CD4-positive, CD25-positive, alpha-beta regulatory T cell (primary cell): Measurements from ENCODE around the gene NTMT1. TPM values are rescaled to one million over a fixed set of nuclear protein-coding genes. Genes with fewer than 3 reads are reported as not detected.
A peak's percentile ranks its signal among the peaks of the same experiment; 100 is the strongest.
"Not testable (repeated sequence)": the region's sequence is repeated elsewhere in the genome, so short reads cannot be mapped to it uniquely, and the experiment has no call there.

Source experiments
- ATAC-seq, 2 donors: fragments of 150-1000 bp; cut with Tn5 transposase; one replicate each; pipeline ENCODE4 v1.10.0; 2021; ENCODE audit warnings: low read depth in 2 of 2, moderate number of reproducible peaks in 2 of 2, moderate library complexity in 1 of 2
- DNase-seq, 3 donors: peaks; one replicate each; pipeline versions ENCODE4 v3.0.0 to v3.0.0-alpha.2; 2012 to 2022; ENCODE audit warnings: mixed read lengths in 1 of 3
- H3K27ac ChIP-seq: one replicate; pipeline ENCODE4 v1.7.0; 2013; ENCODE audit warnings: mild to moderate bottlenecking, low read length; ENCODE audit not compliant: insufficient read depth, poor library complexity, severe bottlenecking
- H3K27me3 ChIP-seq: one replicate; pipeline ENCODE4 v1.7.0; 2013; ENCODE audit warnings: low read length; ENCODE audit not compliant: control insufficient read depth, insufficient read depth
- H3K36me3 ChIP-seq: one replicate; pipeline ENCODE4 v1.7.0; 2013; ENCODE audit warnings: mild to moderate bottlenecking, low read length, moderate library complexity; ENCODE audit not compliant: control insufficient read depth, insufficient read depth
- H3K4me1 ChIP-seq: 2 replicates; pipeline ENCODE4 v1.7.0; 2013; ENCODE audit warnings: mild to moderate bottlenecking, low read length; ENCODE audit not compliant: insufficient read depth, control insufficient read depth, poor library complexity, severe bottlenecking
- H3K4me3 ChIP-seq: one replicate; pipeline ENCODE4 v1.7.0; 2013; ENCODE audit warnings: low read depth, mild to moderate bottlenecking, low read length, moderate library complexity
- H3K9me3 ChIP-seq, 2 experiments: 1 replicate in 1 of 2; 2 replicates in 1 of 2; pipeline ENCODE4 v1.7.0; 2013; ENCODE audit warnings: low read length in 2 of 2, mild to moderate bottlenecking in 1 of 2, moderate library complexity in 1 of 2; ENCODE audit not compliant: control insufficient read depth in 2 of 2
- H3K27ac Mint-ChIP-seq, 3 donors: one replicate each; pipeline ENCODE4 v1.8.0; 2020 to 2022; ENCODE audit warnings: mild to moderate bottlenecking in 3 of 3, mixed read lengths in 3 of 3, moderate library complexity in 2 of 3
- H3K27me3 Mint-ChIP-seq: one replicate; pipeline ENCODE4 v1.8.0; 2022; ENCODE audit warnings: mild to moderate bottlenecking, mixed read lengths
- H3K36me3 Mint-ChIP-seq: one replicate; pipeline ENCODE4 v1.8.0; 2020; ENCODE audit warnings: mixed read lengths
- H3K4me1 Mint-ChIP-seq, 4 donors: one replicate each; pipeline ENCODE4 v1.8.0; 2020 to 2022; ENCODE audit warnings: mixed read lengths in 4 of 4, mild to moderate bottlenecking in 1 of 4
- H3K4me3 Mint-ChIP-seq, 4 donors: one replicate each; pipeline ENCODE4 v1.8.0; 2020 to 2022; ENCODE audit warnings: mild to moderate bottlenecking in 4 of 4, mixed read lengths in 4 of 4, moderate library complexity in 3 of 4
- H3K9me3 Mint-ChIP-seq, 7 donors: one replicate each; pipeline ENCODE4 v1.8.0; 2020 to 2022; ENCODE audit warnings: mixed read lengths in 7 of 7, mild to moderate bottlenecking in 3 of 7, moderate library complexity in 2 of 7
- polyA plus RNA-seq, 4 donors: library from polyadenylated mRNA; unstranded; fragments of 300-500 nt; fragmentation: Illumina TruSeq; gene quantifications; one replicate each; pipeline ENCODE4 v1.2.3, GENCODE V29; 2021
- total RNA-seq: library from RNA; stranded (reverse); gene quantifications from one replicate; pipeline ENCODE4 v1.2.3, GENCODE V29; 2022

NTMT1 gene
- total and polyA plus RNA-seq, 5 donors from 2014 or later: 37.4 to 56.7 (median 52.0) TPM

- no peak overlapping the region for H3K4me3 Mint-ChIP-seq
- no peaks in the 10 kb centered on the region for H3K36me3 Mint-ChIP-seq
- no peaks in the 10 kb centered on the region for H3K36me3 ChIP-seq
- peaks cover 8% of the 10 kb centered on the region for H3K27me3 Mint-ChIP-seq
- DNase-seq: no peak
- no peaks in the 10 kb centered on the region for H3K4me1 ChIP-seq
- no peaks in the 10 kb centered on the region for H3K4me1 Mint-ChIP-seq
- no peak overlapping the region for H3K4me3 ChIP-seq
- H3K27me3 ChIP-seq: no peaks in the 10 kb centered on the region
- H3K27ac ChIP-seq: no peak overlapping the region
- no peak for ATAC-seq
- no peaks in the 10 kb centered on the region for H3K9me3 Mint-ChIP-seq
- no peaks in the 10 kb centered on the region for H3K9me3 ChIP-seq
- no peak overlapping the region for H3K27ac Mint-ChIP-seq
Measured at GRCh38 chr9:129655696-129656095, 29.7 kb downstream of the NTMT1 start.

- H3K27ac Mint-ChIP-seq: no peak overlapping the region
Measured at GRCh38 chr9:129656795-129657390, 30.9 kb downstream of the NTMT1 start.

GRCh38 chr9:129661029-129661428, 35.1 kb downstream of the NTMT1 start:
- peaks cover 0 to 2% (median 0%) of the 10 kb centered on the region in 7 donors for H3K9me3 Mint-ChIP-seq
- no peaks in the 10 kb centered on the region for H3K9me3 ChIP-seq
- DNase-seq: no peak
- no peaks in the 10 kb centered on the region for H3K27me3 ChIP-seq
- no peaks in the 10 kb centered on the region for H3K36me3 ChIP-seq
- H3K27ac Mint-ChIP-seq: peak overlapping the region in 1 of 3 donors; percentile 13
- no peak overlapping the region for H3K27ac ChIP-seq
- no peak for ATAC-seq
- H3K4me3 ChIP-seq: no peak overlapping the region
- H3K4me1 Mint-ChIP-seq: peaks cover 0 to 4% (median 0%) of the 10 kb centered on the region in 4 donors
- H3K27me3 Mint-ChIP-seq: peaks cover 31% of the 10 kb centered on the region
- H3K4me3 Mint-ChIP-seq: no peak overlapping the region
- H3K4me1 ChIP-seq: peaks cover 9% of the 10 kb centered on the region
- H3K36me3 Mint-ChIP-seq: no peaks in the 10 kb centered on the region

More at GRCh38 chr9:129656795-129657390, 30.9 kb downstream of the NTMT1 start:
- H3K9me3 Mint-ChIP-seq: no peaks in the 10 kb centered on the region
- H3K27ac ChIP-seq: no peak overlapping the region
- no peak overlapping the region for H3K4me3 Mint-ChIP-seq
- no peaks in the 10 kb centered on the region for H3K4me1 Mint-ChIP-seq
- no peaks in the 10 kb centered on the region for H3K27me3 ChIP-seq
- H3K4me1 ChIP-seq: no peaks in the 10 kb centered on the region
- no peaks in the 10 kb centered on the region for H3K36me3 ChIP-seq
- no peaks in the 10 kb centered on the region for H3K36me3 Mint-ChIP-seq
- H3K4me3 ChIP-seq: no peak overlapping the region
- H3K27me3 Mint-ChIP-seq: peaks cover 9% of the 10 kb centered on the region
- DNase-seq: no peak
- no peak for ATAC-seq
- no peaks in the 10 kb centered on the region for H3K9me3 ChIP-seq

DNA sequence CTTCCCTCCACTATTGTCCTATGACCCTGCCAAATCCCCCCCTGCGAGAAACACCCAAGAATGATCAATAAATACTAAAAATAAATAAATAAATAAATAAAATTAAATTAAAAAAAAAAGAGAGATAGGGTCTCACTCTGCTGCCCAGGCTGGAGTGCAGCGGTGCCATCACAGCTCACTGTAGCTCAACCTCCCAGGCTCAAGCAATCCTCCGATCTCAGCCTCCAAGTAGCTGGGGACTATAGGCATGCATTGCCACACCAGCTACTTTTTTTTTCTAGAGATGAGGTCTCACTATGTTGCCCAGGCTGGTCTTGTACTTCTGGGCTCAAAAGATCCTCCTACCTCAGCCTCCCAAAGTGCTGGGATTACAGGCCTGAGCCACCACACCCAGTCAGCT, 36.3 kb downstream of the NTMT1 start:
- not testable (repeated sequence) for H3K9me3 ChIP-seq, H3K27ac ChIP-seq, H3K36me3 Mint-ChIP-seq, H3K4me3 ChIP-seq, DNase-seq, H3K4me3 Mint-ChIP-seq, H3K9me3 Mint-ChIP-seq, ATAC-seq, H3K4me1 Mint-ChIP-seq, H3K27ac Mint-ChIP-seq, H3K27me3 ChIP-seq, H3K36me3 ChIP-seq
- H3K4me1 ChIP-seq: peaks cover 15% of the 10 kb centered on the region
- peaks cover 32% of the 10 kb centered on the region for H3K27me3 Mint-ChIP-seq

- Histone ChIP-seq H3K9me3 (no peaks in the 10 kb centered on the region), H3K27me3 (no peaks in the 10 kb centered on the region), H3K27ac (no peak overlapping the region), H3K4me1 (peaks cover 15% of the 10 kb centered on the region), H3K4me3 (no peak overlapping the region), H3K36me3 (no peaks in the 10 kb centered on the region)
- Mint-ChIP-seq H3K27me3 (peaks cover 45% of the 10 kb centered on the region), H3K27ac (no peak overlapping the region), H3K4me1 (peaks cover 0 to 4% (median 0%) of the 10 kb centered on the region in 4 donors), H3K36me3 (no peaks in the 10 kb centered on the region), H3K9me3 (peaks cover 0 to 2% (median 0%) of the 10 kb centered on the region in 7 donors), H3K4me3 (peak overlapping the region; percentile 29 to 90 (median 73))
- peak; percentile 22 to 44 for ATAC-seq
- DNase-seq: peak in 1 of 3 donors; percentile 27
Measured at GRCh38 chr9:129664746-129665388, 38.9 kb downstream of the NTMT1 start.

GRCh38 chr9:129665389-129665775, 39.4 kb downstream of the NTMT1 start, which contains the start of gene PRRX2:
Gene PRRX2 (plus strand): TSS chr9:129665647. CDS start chr9:129665868, 221 bp downstream.
- DNase-seq: peak in 1 of 3 donors; percentile 14
- Histone ChIP-seq H3K36me3 (no peaks in the 10 kb centered on the region), H3K9me3 (no peaks in the 10 kb centered on the region), H3K4me1 (peaks cover 15% of the 10 kb centered on the region), H3K27me3 (no peaks in the 10 kb centered on the region), H3K27ac (no peak within 1 kb of the TSS), H3K4me3 (no peak within 1 kb of the TSS)
- H3K27ac Mint-ChIP-seq: no peak within 1 kb of the TSS
- peaks cover 0 to 2% (median 0%) of the 10 kb centered on the region in 7 donors for H3K9me3 Mint-ChIP-seq
- no peaks in the 10 kb centered on the region for H3K36me3 Mint-ChIP-seq
- H3K4me3 Mint-ChIP-seq: peak within 1 kb of the TSS; percentile 29 to 90 (median 73)
- H3K4me1 Mint-ChIP-seq: peaks cover 0 to 4% (median 0%) of the 10 kb centered on the region in 4 donors
- peak; percentile 16 to 35 for ATAC-seq
- peaks cover 47% of the 10 kb centered on the region for H3K27me3 Mint-ChIP-seq

DNA sequence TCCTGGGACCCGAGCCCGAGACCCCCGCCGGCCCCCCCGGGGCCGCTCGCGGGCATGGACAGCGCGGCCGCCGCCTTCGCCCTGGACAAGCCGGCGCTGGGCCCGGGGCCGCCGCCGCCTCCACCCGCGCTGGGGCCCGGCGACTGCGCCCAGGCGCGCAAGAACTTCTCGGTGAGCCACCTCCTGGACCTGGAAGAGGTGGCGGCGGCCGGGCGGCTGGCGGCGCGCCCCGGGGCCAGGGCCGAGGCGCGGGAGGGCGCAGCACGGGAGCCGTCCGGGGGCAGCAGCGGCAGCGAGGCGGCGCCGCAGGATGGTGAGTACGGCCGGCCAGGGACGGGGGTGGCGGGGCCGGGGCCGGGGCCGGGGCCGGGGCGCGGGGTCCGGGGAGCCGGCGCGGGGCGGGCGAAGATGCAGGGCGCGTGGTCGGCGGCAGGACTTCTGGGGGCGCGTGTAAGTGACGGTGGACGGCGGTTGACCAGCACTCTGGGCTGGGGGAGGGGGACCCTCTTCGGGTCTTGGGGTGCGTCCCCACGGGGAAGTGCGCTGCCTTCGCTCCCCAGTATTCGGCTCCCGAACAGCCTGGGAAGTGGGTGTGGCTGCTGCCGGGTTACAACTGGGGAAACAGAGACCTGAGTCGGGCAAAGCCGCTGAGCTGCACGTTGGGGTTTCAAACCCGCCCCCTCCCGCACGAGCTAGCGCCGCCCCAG, 40.0 kb downstream of the NTMT1 start:
- H3K27me3 Mint-ChIP-seq: peaks cover 47% of the 10 kb centered on the region
- ATAC-seq: peak in 1 of 2 donors; percentile 19
- H3K4me3 Mint-ChIP-seq: peak overlapping the region in 3 of 4 donors; percentile 3 to 54 (median 29)
- DNase-seq: no peak
- no peaks in the 10 kb centered on the region for H3K36me3 ChIP-seq
- H3K27ac ChIP-seq: no peak overlapping the region
- peaks cover 0 to 4% (median 0%) of the 10 kb centered on the region in 4 donors for H3K4me1 Mint-ChIP-seq
- peaks cover 0 to 2% (median 0%) of the 10 kb centered on the region in 7 donors for H3K9me3 Mint-ChIP-seq
- no peak overlapping the region for H3K27ac Mint-ChIP-seq
- H3K27me3 ChIP-seq: no peaks in the 10 kb centered on the region
- H3K36me3 Mint-ChIP-seq: no peaks in the 10 kb centered on the region
- H3K9me3 ChIP-seq: no peaks in the 10 kb centered on the region
- H3K4me1 ChIP-seq: peaks cover 15% of the 10 kb centered on the region
- no peak overlapping the region for H3K4me3 ChIP-seq
